NCI-H1105 treated with DMSO at 0.1 percent for 48 hours (cell line): ENCODE results near the gene BAIAP3.

ENCODE experiments used
- DNase-seq: peaks from one replicate; lab custom pipeline; 2025; lab: John Stamatoyannopoulos, UW

Gene BAIAP3

GRCh38 chr16:1300664-1301476 is 32.6 kb upstream of the BAIAP3 start:
- no peak for DNase-seq

GRCh38 chr16:1301562-1301961 is 31.9 kb upstream of the BAIAP3 start:
- DNase-seq, result no peak

- DNase-seq, result no peak
Measured at GRCh38 chr16:1305823-1306222, 27.6 kb upstream of the BAIAP3 start.

GRCh38 chr16:1306334-1306733 is 27.1 kb upstream of the BAIAP3 start:
- no peak for DNase-seq

- DNase-seq, result no peak
Measured at GRCh38 chr16:1308036-1308976, 25.1 kb upstream of the BAIAP3 start.

GRCh38 chr16:1308977-1309885 is 24.2 kb upstream of the BAIAP3 start, which contains the start of gene UBE2I:
Gene UBE2I, plus strand, starts transcription at chr16:1309636. Its CDS starts 4,395 bp downstream, at chr16:1314031.
- DNase-seq, result peak; percentile 80

- no peak for DNase-seq
Measured at GRCh38 chr16:1309888-1310831, 23.3 kb upstream of the BAIAP3 start.

GRCh38 chr16:1310832-1311200 is 22.6 kb upstream of the BAIAP3 start:
- DNase-seq, result no peak

GRCh38 chr16:1311212-1311737 is 22.2 kb upstream of the BAIAP3 start:
- DNase-seq, result no peak

- DNase-seq, result no peak
Measured at GRCh38 chr16:1311738-1312466, 21.5 kb upstream of the BAIAP3 start.

- DNase-seq, result no peak
Measured at GRCh38 chr16:1312467-1312816, 21.0 kb upstream of the BAIAP3 start.

- DNase-seq, result no peak
Measured at GRCh38 chr16:1312903-1313302, 20.5 kb upstream of the BAIAP3 start.

GRCh38 chr16:1313721-1314369 is 19.6 kb upstream of the BAIAP3 start:
- no peak for DNase-seq

GRCh38 chr16:1314399-1315068 is 18.9 kb upstream of the BAIAP3 start:
- no peak for DNase-seq

GRCh38 chr16:1315081-1316032 is 18.1 kb upstream of the BAIAP3 start:
- no peak for DNase-seq

GRCh38 chr16:1316033-1316405 is 17.4 kb upstream of the BAIAP3 start:
- DNase-seq, result no peak

GRCh38 chr16:1317479-1318267 is 15.8 kb upstream of the BAIAP3 start:
- DNase-seq, result no peak
